AG04450 (cell line): Measurements from ENCODE around the gene HDAC7. TPM values are rescaled to one million over a fixed set of nuclear protein-coding genes. Genes with fewer than 3 reads are reported as not detected.
"Not testable (repeated sequence)": the region's sequence is repeated elsewhere in the genome, so short reads cannot be mapped to it uniquely, and the experiment has no call there.

Experiments used
- CTCF ChIA-PET: fragments of 300-600, 350-600 bp; formaldehyde crosslinking; extraction: SDS; loops from one replicate; lab custom pipeline; 2022; ENCODE audit warnings: antibody characterized with exemption, inconsistent platforms; lab: Charles Lee
- POLR2A ChIA-PET: fragments of 350-600 bp; formaldehyde crosslinking; extraction: SDS; loops from one replicate; lab custom pipeline; 2021; ENCODE audit warnings: antibody characterized with exemption, inconsistent platforms; lab: Yijun Ruan, JAX
- DNase-seq: peaks from one replicate; pipeline ENCODE4 v3.0.0-alpha.2; 2011; ENCODE audit warnings: low read depth, low spot score
- H3K27ac ChIP-seq: one replicate; pipeline ENCODE4 v1.5.1; 2012; ENCODE audit warnings: low read depth, low read length, control low read depth
- H3K27me3 ChIP-seq: one replicate; pipeline ENCODE4 v1.6.0; 2012; ENCODE audit warnings: low read length; ENCODE audit not compliant: control insufficient read depth, insufficient read depth
- H3K4me3 ChIP-seq: 2 replicates; pipeline ENCODE4 v1.5.1; 2011; ENCODE audit warnings: mild to moderate bottlenecking, low read depth, low read length, control low read depth
- H3K9me3 ChIP-seq: 2 replicates; pipeline ENCODE4 v1.5.1; 2012; ENCODE audit warnings: low read length; ENCODE audit not compliant: control insufficient read depth, insufficient read depth
- polyA plus RNA-seq: library from polyadenylated mRNA; depleted of rRNA; stranded (reverse); fragments of >200 nt; gene quantifications from 2 replicates; pipeline ENCODE4 v1.2.3, GENCODE V29; 2011
- TF ChIP-seq, protein P1 (sequence below): IDR thresholded peaks from 2 replicates; pipeline ENCODE4 v1.5.1; 2011; ENCODE audit warnings: low read depth, low read length, control low read depth, inconsistent platforms

HDAC7 gene
- polyA plus RNA-seq, 1 experiment: 17.1 TPM

DNA sequence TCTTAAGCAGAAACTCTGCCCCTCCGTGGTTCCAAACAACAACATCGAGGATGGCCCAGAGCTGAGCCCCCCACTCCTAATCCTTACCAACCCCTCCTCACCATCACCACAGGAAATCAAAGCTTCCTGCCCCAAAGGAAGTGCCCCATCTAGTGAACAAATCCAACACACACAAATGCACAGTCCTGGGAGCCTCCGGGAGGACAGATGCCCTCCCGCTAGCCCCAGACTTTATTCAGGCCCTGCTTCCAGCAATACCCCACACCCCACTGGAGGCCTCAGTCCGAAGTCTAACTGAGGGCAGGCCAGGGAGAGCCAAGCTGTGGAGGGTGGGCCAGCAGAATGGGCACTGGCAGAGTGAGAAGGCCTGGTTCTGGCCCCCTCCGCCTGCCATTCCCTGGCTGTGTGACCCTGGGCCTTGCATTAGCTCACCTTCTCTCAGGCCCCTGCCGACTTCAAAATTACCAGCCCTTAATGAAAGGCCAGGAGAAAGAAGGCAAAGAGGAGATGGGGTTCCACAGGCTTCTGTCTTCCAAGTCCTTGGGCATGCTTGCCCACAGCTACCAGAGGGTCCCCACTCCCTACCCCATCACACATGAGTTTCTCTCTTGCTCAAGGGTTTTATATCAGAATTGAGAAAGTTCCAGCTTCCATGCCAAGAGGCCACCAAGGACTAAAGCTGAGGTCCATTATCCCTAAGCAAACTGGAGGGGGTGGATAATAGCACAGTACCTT is 2.3 kb downstream of the HDAC7 start:
- CTCF ChIA-PET: interaction anchor here (0.5 to 2.7 kb wide), 6 partner anchors 9 to 1946 kb away, joined by 3 to 22 read pairs (median 9); no protein-coding TSS in a partner anchor
- POLR2A ChIA-PET: interaction anchor here (1.3 to 1.4 kb wide), 2 partner anchors 9 to 11 kb away, joined by 3 to 6 read pairs; no protein-coding TSS in a partner anchor
- H3K9me3 ChIP-seq: no peaks in the 10 kb centered on the region; the same call in 1 of the 2 replicates
- H3K4me3 ChIP-seq: peak overlapping the region; percentile 91
- H3K27me3 ChIP-seq: no peaks in the 10 kb centered on the region
- TF ChIP-seq, protein P1, sequence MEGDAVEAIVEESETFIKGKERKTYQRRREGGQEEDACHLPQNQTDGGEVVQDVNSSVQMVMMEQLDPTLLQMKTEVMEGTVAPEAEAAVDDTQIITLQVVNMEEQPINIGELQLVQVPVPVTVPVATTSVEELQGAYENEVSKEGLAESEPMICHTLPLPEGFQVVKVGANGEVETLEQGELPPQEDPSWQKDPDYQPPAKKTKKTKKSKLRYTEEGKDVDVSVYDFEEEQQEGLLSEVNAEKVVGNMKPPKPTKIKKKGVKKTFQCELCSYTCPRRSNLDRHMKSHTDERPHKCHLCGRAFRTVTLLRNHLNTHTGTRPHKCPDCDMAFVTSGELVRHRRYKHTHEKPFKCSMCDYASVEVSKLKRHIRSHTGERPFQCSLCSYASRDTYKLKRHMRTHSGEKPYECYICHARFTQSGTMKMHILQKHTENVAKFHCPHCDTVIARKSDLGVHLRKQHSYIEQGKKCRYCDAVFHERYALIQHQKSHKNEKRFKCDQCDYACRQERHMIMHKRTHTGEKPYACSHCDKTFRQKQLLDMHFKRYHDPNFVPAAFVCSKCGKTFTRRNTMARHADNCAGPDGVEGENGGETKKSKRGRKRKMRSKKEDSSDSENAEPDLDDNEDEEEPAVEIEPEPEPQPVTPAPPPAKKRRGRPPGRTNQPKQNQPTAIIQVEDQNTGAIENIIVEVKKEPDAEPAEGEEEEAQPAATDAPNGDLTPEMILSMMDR: peak; percentile 35
- H3K27ac ChIP-seq: peak overlapping the region; percentile 57
- no peak for DNase-seq

DNA sequence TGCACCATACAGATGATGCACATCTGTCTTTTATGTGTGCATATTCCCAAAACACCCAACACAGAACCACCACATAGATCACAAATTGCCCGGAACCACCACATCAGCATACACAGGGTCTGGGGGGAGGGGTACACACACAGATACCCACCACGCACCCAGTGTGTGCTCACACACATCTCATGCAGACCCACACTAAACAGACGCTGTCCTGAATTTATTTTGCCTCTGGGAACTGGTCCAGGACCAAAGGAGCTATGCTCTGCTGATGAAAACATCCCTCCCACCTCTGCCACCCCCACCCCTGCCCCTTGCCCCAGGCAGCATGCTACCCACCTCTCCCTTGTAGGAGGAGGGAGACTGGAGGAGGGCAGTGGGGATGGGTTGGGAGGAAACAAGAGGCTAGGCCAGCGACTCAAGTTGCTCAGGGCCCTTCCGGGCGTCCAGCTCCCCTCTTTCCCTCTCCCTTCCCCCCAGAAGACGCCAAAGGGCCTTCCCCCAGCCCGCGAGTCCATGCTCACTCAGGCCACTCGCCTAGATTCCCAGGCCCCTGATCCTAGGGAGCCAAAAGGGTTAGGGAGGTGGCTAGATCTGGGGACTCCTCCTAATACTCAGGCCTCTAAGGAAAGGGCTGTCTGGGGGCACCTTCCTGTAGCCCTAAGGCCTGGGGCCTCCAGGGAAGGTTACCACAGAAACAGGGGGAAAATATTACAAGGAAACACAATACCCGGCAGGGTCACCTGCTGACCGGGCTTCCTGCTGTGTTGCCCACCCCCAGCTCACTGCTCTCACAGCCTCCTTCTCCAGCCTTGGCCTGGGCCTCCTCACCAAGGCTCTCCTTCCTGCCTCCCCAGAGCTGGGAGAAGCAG is 3.1 kb downstream of the HDAC7 start:
- ChIA-PET CTCF (interaction anchor here (0.8 to 2.7 kb wide), 6 partner anchors 8 to 74 kb away, joined by 3 to 22 read pairs (median 9); no protein-coding TSS in a partner anchor), POLR2A (interaction anchor here (1.4 kb wide), 1 partner anchor 8 kb away, joined by 6 read pairs; no protein-coding TSS in a partner anchor)
- TF ChIP-seq, protein P1: no peak

DNA sequence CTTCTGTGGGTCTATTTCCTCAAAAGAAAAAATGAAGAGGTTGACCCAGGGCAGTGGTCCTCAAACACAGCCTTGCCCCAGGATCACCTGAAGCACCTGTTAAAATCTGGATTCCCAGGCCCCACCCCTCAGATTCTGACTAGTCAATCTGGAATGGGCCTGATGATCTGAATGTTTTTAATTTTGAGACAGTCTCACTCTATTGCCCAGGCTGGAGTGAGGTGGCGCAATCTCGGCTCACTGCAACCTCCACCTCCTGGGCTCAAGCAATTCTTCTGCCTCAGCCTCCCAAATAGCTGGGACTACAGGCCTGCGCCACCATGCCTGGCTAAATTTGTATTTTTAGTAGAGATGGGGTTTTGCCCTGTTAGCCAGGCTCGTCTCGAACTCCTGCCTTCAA is 4.3 kb downstream of the HDAC7 start:
- CTCF ChIA-PET: interaction anchor here (0.8 kb wide), 1 partner anchor 18 kb away, joined by 6 read pairs; no protein-coding TSS in a partner anchor
- H3K4me3 ChIP-seq, H3K27me3 ChIP-seq, H3K27ac ChIP-seq, DNase-seq, H3K9me3 ChIP-seq, POLR2A ChIA-PET: not testable (repeated sequence)

More for the DNA sequence above, 3.1 kb downstream of the HDAC7 start:
- H3K27ac ChIP-seq: peak overlapping the region; percentile 57
- no peaks in the 10 kb centered on the region for H3K27me3 ChIP-seq
- no peaks in the 10 kb centered on the region; the same call in 1 of the 2 replicates for H3K9me3 ChIP-seq
- DNase-seq: no peak
- peak overlapping the region; percentile 91 for H3K4me3 ChIP-seq

DNA sequence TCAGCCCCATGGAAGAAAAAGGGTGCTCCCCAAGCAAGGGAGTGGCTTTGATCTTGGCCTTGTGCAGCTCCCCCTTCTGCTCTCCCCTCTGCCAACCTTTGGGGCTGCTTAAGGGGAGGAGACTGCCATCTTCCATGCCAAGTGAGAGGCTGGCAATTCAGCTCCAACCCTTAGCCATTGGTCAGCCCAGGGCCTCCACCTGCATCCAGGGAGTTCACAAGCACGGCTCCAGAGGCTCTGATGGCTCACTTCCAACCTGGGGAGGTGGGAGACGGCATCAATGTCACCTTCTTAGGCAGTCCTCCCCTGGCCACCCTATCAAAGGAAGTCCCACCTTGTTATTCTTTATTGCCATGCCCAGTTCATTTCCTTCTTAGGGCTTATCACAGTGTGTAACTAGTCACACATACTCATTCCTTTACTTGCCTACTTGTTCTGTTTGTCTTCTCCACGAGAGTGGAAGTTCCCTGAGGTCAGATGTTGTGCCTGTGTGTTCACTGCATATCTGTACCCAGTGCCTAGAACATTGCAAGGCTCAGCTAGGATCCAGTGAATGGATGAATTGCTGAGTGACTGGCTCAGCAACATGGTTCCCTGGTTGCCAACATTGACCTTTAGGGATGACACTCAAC is 5.0 kb downstream of the HDAC7 start:
- Histone ChIP-seq H3K4me3 (no peak overlapping the region), H3K27me3 (no peaks in the 10 kb centered on the region), H3K9me3 (no peaks in the 10 kb centered on the region; the same call in 1 of the 2 replicates), H3K27ac (peak overlapping the region; percentile 85)
- POLR2A ChIA-PET: no interaction called here
- DNase-seq: no peak
- TF ChIP-seq, protein P1: no peak
- CTCF ChIA-PET: interaction anchor here (2.1 kb wide), 1 partner anchor 35 kb away, joined by 6 read pairs; no protein-coding TSS in a partner anchor
